IPS-20b (cell line): ENCODE results near the gene ENDOV.

Source experiments
- H3K27ac ChIP-seq: one replicate; pipeline ENCODE4 v1.5.1; 2013; ENCODE audit warnings: low read length
- H3K27me3 ChIP-seq: 2 replicates; pipeline ENCODE4 v1.6.1; 2013; ENCODE audit warnings: mild to moderate bottlenecking, low read length, inconsistent platforms; ENCODE audit not compliant: insufficient read depth
- H3K36me3 ChIP-seq: 2 replicates; pipeline ENCODE4 v1.6.1; 2013; ENCODE audit warnings: low read depth, mild to moderate bottlenecking, inconsistent platforms, low read length, moderate library complexity; ENCODE audit not compliant: insufficient read depth
- H3K4me1 ChIP-seq: 2 replicates; pipeline ENCODE4 v1.6.1; 2013; ENCODE audit warnings: mild to moderate bottlenecking, control low read depth, inconsistent platforms, low read length, moderate library complexity; ENCODE audit not compliant: insufficient read depth
- H3K4me3 ChIP-seq: 2 replicates; pipeline ENCODE4 v1.5.1; 2013; ENCODE audit warnings: mild to moderate bottlenecking, low read length, inconsistent platforms
- H3K9ac ChIP-seq: 2 replicates; pipeline ENCODE4 v1.6.1; 2013; ENCODE audit warnings: low read depth, mild to moderate bottlenecking, inconsistent platforms, low read length, moderate library complexity
- H3K9me3 ChIP-seq: 2 replicates; pipeline ENCODE4 v1.6.1; 2013; ENCODE audit warnings: mild to moderate bottlenecking, low read depth, low read length, inconsistent platforms; ENCODE audit not compliant: insufficient read depth

Gene ENDOV

DNA sequence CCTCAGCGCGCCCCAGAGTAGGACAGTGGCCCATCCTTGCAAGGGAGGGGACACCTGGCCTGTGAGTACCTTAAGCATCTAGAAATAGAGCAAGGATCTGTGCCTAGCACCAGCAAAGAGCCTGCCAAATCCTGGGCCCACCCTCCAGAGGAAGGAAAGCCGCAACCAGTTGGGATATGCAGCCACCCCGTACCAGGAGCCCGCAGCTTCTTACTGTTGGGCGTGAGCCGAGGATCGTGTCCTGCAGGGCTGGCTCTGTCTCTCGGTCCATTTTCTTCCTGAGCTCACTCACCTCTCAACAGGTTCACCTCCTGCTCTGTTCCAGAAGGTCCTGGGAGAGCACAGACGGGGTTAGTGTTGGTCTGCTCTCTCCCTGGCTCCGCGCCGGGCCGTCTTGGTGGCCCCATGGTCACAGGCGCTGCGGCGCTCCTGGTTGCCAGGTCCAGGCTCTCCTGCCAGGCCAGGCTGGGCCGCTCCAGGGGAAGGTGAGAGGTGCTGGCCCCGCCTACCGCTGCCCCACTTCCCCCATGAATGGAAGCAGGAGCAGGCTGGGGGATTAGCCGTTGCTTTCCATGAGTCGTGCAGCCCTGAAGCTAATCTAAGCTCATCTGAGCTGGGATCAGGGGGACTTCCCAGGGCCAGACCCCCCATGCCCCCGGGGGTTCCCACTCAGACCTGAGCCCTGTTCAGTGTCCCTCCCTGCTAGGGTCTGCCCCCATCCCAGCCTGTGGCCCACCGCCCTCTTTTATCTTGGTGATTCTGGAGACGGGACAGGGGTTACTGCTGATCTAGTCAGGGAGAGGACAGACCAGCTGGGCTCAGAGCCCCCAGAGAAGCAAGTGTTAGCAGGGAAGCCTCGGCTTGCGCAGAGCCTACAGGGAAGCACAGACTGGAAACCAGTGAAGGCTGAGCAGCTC is 12.7 kb downstream of the ENDOV start:
- Histone ChIP-seq H3K4me3 (no peak overlapping the region), H3K36me3 (no peaks in the 10 kb centered on the region), H3K27ac (no peak overlapping the region), H3K9me3 (no peaks in the 10 kb centered on the region), H3K4me1 (no peaks in the 10 kb centered on the region), H3K9ac (no peak overlapping the region), H3K27me3 (no peaks in the 10 kb centered on the region; the same call in 1 of the 2 replicates)

DNA sequence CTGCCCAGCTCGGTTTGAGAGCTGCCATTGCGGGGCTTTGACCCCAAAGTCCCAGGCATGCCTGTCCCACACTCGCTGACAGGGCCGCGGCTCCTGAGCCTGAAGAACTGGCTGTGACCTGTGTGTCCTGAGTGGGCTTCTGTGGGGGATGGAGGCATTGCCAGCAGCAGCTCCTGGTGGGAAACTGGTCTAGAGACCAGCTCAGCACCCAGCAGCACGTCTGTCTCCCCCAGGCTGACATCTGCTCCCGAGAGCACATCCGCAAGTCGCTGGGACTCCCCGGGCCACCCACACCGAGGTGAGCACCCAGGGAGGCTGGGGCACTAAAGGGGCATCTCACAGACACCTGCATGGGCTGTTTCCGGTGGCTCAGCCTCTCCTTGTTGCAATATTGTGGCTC is 13.4 kb downstream of the ENDOV start:
- Histone ChIP-seq H3K36me3 (no peaks in the 10 kb centered on the region), H3K4me3 (no peak overlapping the region), H3K27ac (no peak overlapping the region), H3K9me3 (no peaks in the 10 kb centered on the region), H3K27me3 (no peaks in the 10 kb centered on the region; the same call in 1 of the 2 replicates), H3K4me1 (no peaks in the 10 kb centered on the region), H3K9ac (no peak overlapping the region)

DNA sequence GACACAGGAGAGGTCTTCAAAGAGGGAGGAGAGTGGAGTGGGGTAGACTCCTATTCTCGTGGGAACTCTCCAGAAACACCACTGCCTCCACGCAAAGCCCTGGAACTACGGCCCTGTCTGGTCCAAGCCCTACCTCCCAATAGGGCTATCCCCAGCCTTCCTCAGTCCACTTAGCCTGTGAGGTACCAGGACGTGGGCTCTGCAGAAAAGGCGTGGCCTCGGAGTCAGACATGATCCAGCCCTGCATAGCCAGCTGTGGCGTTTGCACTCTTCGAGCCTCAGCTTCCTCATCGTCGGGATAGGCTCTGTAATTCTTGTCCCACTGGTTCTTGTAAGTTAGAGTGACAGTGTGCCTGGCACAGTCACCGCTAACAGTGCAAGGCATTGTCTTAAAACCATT is 13.8 kb downstream of the ENDOV start:
- H3K9me3 ChIP-seq: no peaks in the 10 kb centered on the region
- no peak overlapping the region for H3K9ac ChIP-seq
- H3K36me3 ChIP-seq: no peaks in the 10 kb centered on the region
- H3K27ac ChIP-seq: no peak overlapping the region
- H3K4me1 ChIP-seq: no peaks in the 10 kb centered on the region
- H3K4me3 ChIP-seq: no peak overlapping the region
- H3K27me3 ChIP-seq: no peaks in the 10 kb centered on the region; the same call in 1 of the 2 replicates

DNA sequence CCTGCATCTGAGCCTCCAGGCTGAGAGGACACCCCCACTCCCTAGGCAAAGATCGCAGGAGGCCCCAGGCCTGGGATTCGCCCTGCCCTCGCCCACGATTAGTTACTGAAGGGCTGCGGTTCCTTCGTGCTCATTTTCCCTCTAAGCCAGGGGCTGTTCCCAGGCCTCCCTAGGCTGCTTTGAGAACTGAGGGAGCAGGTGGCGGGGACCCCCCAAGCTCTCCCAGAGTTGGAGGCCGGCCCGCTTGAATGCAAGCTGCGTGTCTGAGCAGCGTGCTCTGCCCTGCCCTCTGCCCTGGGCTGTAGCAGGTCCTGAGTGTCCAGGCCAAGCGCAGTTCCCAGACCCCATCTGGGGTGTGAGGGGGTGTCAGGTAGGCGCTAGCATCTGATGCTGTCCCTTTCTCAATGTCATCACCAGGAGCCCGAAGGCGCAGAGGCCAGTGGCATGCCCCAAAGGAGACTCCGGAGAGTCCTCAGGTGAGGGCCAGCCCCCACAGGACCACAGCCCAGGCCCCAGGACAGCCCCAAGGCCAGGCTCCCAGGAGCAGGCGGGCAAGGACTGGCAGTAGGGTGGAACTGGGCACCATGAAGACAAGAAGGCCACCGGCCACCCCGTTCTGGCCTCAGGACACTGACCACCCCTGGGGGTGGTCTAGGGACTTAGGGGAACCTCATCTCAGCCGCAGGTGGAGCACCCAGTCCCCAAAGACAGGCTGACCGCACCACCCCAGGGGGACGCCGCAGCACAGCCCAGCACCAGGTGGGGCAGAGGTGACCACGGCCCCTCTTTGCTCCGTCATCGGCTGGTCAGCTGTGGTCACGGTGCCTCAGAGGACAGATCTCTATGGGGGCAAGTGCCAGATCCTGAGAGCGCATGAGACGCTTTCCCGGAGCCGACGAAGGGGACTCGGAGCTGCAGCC is 14.6 kb downstream of the ENDOV start:
- Histone ChIP-seq H3K4me3 (no peak overlapping the region), H3K36me3 (no peaks in the 10 kb centered on the region), H3K27me3 (no peaks in the 10 kb centered on the region; the same call in 1 of the 2 replicates), H3K4me1 (no peaks in the 10 kb centered on the region), H3K9ac (no peak overlapping the region), H3K9me3 (no peaks in the 10 kb centered on the region), H3K27ac (no peak overlapping the region)

DNA sequence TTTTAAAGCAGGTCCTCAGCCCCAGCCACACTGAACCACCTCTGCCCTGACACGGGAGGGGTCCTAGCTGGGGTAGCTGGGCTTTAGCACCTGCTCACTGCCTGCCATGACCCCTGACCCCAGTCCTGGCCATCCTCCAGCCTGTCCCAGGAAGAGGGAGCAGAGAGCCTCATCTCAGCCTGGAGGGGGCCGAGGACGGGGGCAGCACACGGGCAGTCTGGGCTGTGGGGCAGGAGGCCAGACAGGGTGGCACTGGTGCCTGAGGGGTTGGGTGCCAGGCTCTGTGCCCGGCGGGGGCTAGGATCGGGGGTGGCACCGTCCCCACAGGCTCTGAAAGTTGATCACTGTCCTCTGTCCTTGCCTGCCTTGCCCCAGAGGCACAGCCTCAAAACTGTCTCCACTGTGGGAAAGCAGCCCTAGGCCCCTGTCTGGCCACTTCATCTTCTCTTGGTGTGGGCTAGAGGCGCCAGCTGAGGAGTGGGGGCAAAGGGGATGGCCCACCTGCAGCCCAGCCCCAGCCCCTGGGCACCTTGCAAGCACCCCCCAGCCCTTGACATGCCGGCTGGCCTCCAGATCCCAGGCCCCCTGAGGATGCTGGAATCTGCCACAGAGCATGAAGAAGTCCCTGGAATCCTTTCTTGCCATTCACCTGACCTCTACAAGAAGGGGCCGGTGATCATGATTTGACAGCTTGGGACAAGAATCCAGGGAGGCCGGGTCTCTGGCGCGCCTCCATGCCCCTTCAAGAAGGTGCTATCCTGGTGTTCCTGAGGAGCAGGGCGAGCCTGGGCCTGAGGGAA is 15.7 kb downstream of the ENDOV start:
- Histone ChIP-seq H3K27me3 (no peaks in the 10 kb centered on the region; the same call in 1 of the 2 replicates), H3K9me3 (no peaks in the 10 kb centered on the region), H3K9ac (no peak overlapping the region), H3K4me1 (no peaks in the 10 kb centered on the region), H3K36me3 (no peaks in the 10 kb centered on the region), H3K4me3 (no peak overlapping the region), H3K27ac (no peak overlapping the region)

DNA sequence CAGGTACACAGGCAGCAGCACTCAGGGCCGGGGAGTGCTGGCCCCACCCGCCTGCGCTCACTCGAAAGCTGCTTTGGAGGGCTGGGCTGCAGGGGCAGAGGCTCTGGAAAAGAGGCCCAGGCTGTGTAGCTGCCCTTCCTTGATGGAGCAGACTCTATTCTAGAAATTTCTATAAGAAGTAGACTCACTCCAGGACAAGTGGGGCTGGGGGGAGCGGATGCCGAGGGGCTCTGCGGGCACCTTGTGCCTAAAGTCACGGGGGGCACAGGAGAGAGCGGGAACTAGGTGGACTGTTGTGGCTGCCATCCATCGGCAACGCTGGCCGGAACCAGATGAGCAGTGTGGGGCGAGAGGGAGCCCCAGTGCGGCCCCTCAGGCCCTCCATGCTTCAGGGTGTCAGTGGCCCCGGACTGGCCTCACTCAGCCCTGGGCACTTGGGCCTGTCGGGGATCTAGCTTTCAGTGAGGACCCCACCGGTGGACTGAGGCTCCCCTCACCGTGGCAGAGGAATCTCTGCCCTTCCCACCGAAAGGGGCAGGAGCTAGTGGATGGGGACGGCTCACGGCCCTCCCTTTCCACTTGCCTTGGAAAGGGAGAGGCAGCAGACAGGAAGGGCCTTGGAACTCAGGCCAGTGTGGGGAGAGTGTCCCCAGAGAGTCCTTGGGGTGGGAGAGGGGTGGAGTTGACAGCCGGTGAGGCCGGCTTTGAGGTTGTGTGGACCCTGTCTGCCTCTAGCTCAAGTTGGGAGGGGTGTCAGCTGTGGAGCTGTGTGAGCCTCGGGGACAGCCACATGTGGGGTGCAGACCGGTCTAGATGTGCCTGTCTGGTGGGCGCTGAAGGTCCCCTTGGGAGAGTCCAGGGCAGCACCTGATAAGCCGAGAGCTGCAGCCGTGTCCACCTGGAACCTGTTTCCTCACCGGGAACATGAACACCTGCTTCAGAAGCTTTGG is 16.6 kb downstream of the ENDOV start:
- no peaks in the 10 kb centered on the region for H3K4me1 ChIP-seq
- H3K27ac ChIP-seq: no peak overlapping the region
- H3K9me3 ChIP-seq: no peaks in the 10 kb centered on the region
- H3K36me3 ChIP-seq: no peaks in the 10 kb centered on the region
- H3K4me3 ChIP-seq: no peak overlapping the region
- peaks cover 7% of the 10 kb centered on the region; the same call in 1 of the 2 replicates for H3K27me3 ChIP-seq
- H3K9ac ChIP-seq: no peak overlapping the region

DNA sequence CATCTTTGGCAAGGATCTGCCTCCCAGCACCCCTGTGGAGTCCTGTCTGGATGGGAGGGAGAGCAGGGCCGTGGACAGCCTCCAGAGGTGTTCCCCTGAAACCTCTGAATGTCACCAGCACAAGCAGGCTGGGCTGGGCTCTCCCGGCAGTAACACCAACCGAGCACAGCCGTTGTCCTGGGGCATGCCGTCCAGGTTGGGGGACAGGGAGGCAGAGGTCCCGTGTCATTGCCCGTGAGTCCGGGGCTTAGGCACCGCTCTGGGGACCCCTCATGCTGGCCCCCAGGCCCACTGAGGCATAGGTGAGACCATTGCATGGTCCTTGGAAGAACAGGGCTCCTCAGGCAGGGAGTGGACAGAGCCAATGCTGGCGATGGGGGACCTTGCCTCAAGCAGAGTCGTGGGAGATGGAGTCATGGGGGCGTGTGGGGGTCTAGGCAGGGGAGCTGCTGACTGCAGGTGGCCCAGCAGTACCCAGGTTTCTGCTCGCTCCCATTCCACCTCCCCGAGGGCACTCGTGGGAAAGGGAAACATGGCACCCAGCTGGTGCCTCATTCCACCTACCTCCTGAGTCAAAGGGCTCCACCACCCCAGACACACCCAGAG is 17.5 kb downstream of the ENDOV start:
- Histone ChIP-seq H3K4me3 (no peak overlapping the region), H3K36me3 (no peaks in the 10 kb centered on the region), H3K27me3 (peaks cover 7% of the 10 kb centered on the region; the same call in 1 of the 2 replicates), H3K9ac (no peak overlapping the region), H3K27ac (no peak overlapping the region), H3K9me3 (no peaks in the 10 kb centered on the region), H3K4me1 (no peaks in the 10 kb centered on the region)

DNA sequence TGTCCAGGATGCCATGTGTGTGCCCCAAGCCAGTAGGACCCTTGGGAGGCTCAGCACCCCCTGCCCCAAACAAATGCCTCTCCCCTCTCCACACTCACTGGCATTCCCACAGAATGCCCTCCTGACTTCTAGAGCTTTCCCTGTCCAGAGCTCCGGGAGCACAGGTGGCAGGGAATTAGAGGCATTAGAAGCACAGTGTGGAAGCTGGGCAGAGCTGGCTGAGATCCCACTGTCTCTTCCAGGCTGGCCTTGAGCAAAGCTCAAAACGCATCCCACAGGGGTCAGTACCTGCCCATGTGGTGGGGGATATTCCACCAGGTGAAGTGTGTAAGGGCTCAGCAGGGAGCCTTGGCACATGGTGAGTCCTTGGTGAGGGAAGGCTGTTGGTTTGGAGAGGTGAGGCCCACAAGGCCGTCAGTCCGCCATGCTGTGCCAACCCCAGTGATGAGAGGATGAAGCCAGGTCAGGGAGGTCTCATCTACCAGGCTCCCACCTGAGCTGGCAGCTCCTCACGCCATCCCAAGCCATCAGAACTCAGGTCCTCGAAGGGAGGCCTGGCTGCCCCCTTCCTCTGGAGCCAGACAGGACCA is 18.1 kb downstream of the ENDOV start:
- Histone ChIP-seq H3K9ac (no peak overlapping the region), H3K27ac (no peak overlapping the region), H3K4me1 (no peaks in the 10 kb centered on the region), H3K27me3 (peaks cover 7% of the 10 kb centered on the region; the same call in 1 of the 2 replicates), H3K9me3 (no peaks in the 10 kb centered on the region), H3K36me3 (no peaks in the 10 kb centered on the region), H3K4me3 (no peak overlapping the region)

DNA sequence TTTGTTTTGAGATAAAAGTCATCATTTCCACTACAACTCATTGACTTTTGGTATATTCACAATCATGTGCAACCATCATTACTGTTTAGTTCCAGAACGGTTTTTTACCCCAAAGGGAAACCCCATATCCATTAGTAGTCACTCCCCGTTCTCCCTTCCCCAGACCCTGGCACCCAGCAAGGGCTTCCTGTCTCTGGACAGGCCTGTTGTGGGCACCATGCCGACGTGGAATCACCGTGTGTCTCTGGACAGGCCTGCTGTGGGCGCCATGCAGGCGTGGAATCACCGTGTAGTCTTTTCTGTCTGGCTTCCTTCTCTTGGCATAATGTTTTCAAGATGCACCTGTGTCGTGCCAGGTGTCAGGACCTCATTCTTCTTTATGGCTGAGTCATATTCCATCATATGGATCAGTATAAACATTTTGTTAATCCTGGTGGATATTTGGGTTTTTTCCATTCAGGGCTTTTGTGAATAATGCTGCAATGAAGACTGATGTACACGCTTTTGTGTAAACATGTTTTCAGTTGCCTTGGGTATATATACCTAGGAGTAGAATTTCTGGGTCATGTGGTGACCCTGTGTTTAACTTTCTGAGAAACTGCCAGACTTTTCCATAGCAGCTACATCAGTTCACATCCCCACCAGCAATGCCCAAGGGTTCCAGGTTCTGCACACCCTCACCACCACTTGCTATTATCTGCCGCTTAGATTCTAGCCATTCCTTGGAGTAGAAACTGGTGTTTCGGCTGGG is 19.1 kb downstream of the ENDOV start:
- no peak overlapping the region for H3K4me3 ChIP-seq
- no peak overlapping the region for H3K9ac ChIP-seq
- H3K9me3 ChIP-seq: no peaks in the 10 kb centered on the region
- no peaks in the 10 kb centered on the region for H3K36me3 ChIP-seq
- peaks cover 7% of the 10 kb centered on the region; the same call in 1 of the 2 replicates for H3K27me3 ChIP-seq
- no peak overlapping the region for H3K27ac ChIP-seq
- H3K4me1 ChIP-seq: no peaks in the 10 kb centered on the region
